Vagina (tissue), 2 donors: ENCODE results near the gene ZNF783. TPM values are rescaled to one million over a fixed set of nuclear protein-coding genes. Genes with fewer than 3 reads are reported as not detected.

Experiments used
- DNase-seq, 2 donors: peaks; one replicate each; pipeline ENCODE4 v3.0.0-alpha.2; 2017; ENCODE audit errors: extremely low spot score in 2 of 2
- H3K27ac ChIP-seq: fragments of 200-600 bp; sonication (generic); one replicate; pipeline ENCODE4 v1.5.1; 2019
- H3K27me3 ChIP-seq: fragments of 200-600 bp; sonication (generic); one replicate; pipeline ENCODE4 v1.5.1; 2019
- H3K36me3 ChIP-seq, 2 donors: fragments of 200-600 bp; sonication (generic); one replicate each; pipeline ENCODE4 v1.5.1; 2017 to 2019
- H3K4me1 ChIP-seq: fragments of 200-600 bp; sonication (generic); one replicate; pipeline ENCODE4 v1.5.1; 2019
- H3K4me3 ChIP-seq, 2 donors: fragments of 200-600 bp; sonication (generic); 1 replicate in 1 of 2; 2 replicates in 1 of 2; pipeline ENCODE4 v1.5.1; 2016 to 2019
- H3K9me3 ChIP-seq: fragments of 200-600 bp; sonication (generic); one replicate; pipeline ENCODE4 v1.5.1; 2019
- POLR2A ChIP-seq, 2 donors: fragments of 450-650 bp; IDR thresholded peaks; one replicate each; pipeline ENCODE4 v1.6.1; 2017; ENCODE audit warnings: antibody characterized with exemption in 2 of 2, mild to moderate bottlenecking in 2 of 2, moderate library complexity in 2 of 2
- POLR2AphosphoS5 ChIP-seq, 2 donors: sonication (generic); formaldehyde crosslinking; IDR thresholded peaks; one replicate each; pipeline ENCODE4 v1.9.0; 2017; ENCODE audit warnings: antibody characterized with exemption in 2 of 2, mild to moderate bottlenecking in 2 of 2, low read depth in 1 of 2; ENCODE audit not compliant: insufficient read depth in 1 of 2
- intact Hi-C: fragments of 100-400 bp; cut with DNase I; formaldehyde crosslinking; loops from one replicate; pipeline ENCODE4 v1.15.1; 2023
- total RNA-seq: library from RNA; depleted of rRNA; stranded (reverse); fragments of >200 nt; gene quantifications from one replicate; pipeline ENCODE4 v1.2.3, GENCODE V29; 2016
- TF ChIP-seq, protein P1 (sequence below), 3 experiments: fragments of 450-650 bp in 2 of 3; fragments of 200-600 bp in 1 of 3; sonication (generic) in 1 of 3; IDR thresholded peaks; one replicate each; pipeline ENCODE4 v1.5.1; 2017 to 2019; ENCODE audit warnings: antibody characterized with exemption in 3 of 3, mild to moderate bottlenecking in 2 of 3, moderate library complexity in 2 of 3

Gene ZNF783
- total RNA-seq, 1 donor from 2014 or later, result 13.8 TPM

DNA sequence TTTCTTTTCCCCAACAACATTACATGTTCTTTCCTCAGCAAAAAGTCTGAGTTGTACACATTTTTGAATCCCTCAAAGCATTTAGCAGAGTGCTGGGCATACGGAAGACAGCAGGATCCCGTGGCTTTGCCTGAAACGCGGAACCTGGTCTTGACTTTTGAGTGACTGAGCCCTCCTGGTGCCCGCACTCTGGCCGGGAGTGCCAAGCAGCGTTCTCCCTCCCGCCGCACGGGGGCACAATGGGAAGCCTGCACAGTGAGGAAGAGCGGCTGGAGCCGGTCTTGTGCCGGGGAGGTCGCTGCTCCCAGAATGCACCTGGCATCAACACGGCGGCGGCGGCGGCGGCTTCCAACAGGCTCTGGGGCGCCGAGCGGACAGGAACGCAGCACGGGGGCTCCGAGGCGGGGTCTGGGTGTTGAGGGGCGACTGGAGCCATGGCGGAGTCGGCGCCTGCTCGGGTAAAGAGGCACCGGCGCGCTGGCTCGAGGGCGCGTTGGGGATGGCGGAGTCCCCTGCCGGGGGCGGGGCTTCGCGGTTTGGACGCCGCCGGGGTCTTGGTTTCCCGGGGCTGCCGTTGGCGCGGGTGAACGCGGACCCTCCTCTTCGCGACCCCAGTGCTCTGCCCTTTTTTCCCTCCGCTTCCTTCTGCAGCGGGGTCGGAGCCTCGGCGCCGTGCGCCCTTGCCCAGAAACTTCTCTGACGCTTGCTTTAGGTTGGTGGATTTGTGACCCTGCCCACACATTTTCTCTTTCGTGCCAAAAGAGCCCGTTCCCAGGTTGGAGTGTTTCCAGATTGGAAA lies 22.5 kb upstream of the ZNF783 start, which contains the start of gene ZNF212:
Gene ZNF212 (plus strand): TSS at position 307 of the 799 bp plus-strand sequence. CDS start 128 bp downstream, at position 435.
- peak within 1 kb of the TSS; percentile 85 for H3K27ac ChIP-seq
- DNase-seq, result no peak
- no peaks in the 10 kb centered on the region for H3K9me3 ChIP-seq
- peaks cover 21% of the 10 kb centered on the region for H3K4me1 ChIP-seq
- TF ChIP-seq POLR2AphosphoS5 (IDR thresholded peaks at IDR 0.05; ENCODE audit: insufficient read depth in 1 of 2, low read depth in 1 of 2) (peak; percentile 77 to 81), POLR2A (IDR thresholded peaks at IDR 0.05) (no peak)
- TF ChIP-seq, protein P1, sequence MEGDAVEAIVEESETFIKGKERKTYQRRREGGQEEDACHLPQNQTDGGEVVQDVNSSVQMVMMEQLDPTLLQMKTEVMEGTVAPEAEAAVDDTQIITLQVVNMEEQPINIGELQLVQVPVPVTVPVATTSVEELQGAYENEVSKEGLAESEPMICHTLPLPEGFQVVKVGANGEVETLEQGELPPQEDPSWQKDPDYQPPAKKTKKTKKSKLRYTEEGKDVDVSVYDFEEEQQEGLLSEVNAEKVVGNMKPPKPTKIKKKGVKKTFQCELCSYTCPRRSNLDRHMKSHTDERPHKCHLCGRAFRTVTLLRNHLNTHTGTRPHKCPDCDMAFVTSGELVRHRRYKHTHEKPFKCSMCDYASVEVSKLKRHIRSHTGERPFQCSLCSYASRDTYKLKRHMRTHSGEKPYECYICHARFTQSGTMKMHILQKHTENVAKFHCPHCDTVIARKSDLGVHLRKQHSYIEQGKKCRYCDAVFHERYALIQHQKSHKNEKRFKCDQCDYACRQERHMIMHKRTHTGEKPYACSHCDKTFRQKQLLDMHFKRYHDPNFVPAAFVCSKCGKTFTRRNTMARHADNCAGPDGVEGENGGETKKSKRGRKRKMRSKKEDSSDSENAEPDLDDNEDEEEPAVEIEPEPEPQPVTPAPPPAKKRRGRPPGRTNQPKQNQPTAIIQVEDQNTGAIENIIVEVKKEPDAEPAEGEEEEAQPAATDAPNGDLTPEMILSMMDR (IDR thresholded peaks at IDR 0.05), result peak; percentile 78 to 88 (median 80)
- peak within 1 kb of the TSS; percentile 70 to 80 for H3K4me3 ChIP-seq
- no peaks in the 10 kb centered on the region for H3K27me3 ChIP-seq
- intact Hi-C loops, result no loop called here
- H3K36me3 ChIP-seq, result no peaks in the 10 kb centered on the region

DNA sequence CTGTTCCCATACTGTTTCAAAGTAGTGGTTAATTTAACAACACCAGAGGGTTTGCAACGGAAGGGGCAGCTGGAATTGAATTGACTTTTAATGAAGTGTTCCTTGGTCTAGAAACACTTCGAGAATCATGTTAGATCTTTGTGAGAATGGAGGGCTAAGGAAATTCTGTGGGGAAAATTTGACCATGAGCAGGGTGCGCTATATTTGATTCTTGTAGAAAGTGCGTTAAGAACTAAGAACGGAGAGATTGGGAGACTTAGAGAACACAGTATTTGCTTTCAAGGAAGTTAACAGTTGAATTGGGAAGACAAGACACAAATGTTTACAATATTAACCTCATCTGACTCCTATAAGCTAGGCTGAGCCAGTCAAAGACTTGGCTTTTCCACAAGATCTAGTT lies 21.4 kb upstream of the ZNF783 start:
- peak overlapping the region; percentile 85 for H3K27ac ChIP-seq
- H3K4me1 ChIP-seq, result peaks cover 27% of the 10 kb centered on the region
- H3K36me3 ChIP-seq, result no peaks in the 10 kb centered on the region
- TF ChIP-seq POLR2A (IDR thresholded peaks at IDR 0.05) (no peak), POLR2AphosphoS5 (IDR thresholded peaks at IDR 0.05; ENCODE audit: insufficient read depth in 1 of 2, low read depth in 1 of 2) (no peak)
- TF ChIP-seq, protein P1 (IDR thresholded peaks at IDR 0.05), result no peak
- intact Hi-C loops, result no loop called here
- peak overlapping the region; percentile 70 to 80 for H3K4me3 ChIP-seq
- no peaks in the 10 kb centered on the region for H3K27me3 ChIP-seq
- H3K9me3 ChIP-seq, result no peaks in the 10 kb centered on the region
- DNase-seq, result no peak

DNA sequence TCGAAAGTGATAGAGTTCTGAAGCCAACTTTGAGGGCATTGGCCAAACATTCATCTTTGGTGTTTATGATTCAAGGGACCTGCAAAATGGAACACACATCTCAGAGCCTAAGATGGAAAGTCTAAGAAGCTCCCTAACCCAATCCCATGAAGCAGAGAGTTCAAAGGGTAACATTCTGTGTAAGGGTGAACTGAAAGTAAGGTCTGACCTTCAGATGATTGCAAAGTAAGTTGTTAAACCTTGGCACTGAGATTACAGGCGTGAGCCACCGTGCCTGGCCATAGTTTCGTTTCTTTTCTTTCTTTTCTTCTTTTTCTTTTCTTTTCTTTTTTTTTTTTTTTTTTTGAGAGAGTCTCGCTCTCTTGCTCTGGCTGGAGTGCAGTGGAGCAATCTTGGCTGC lies 20.3 kb upstream of the ZNF783 start:
- Histone ChIP-seq H3K27ac (no peak overlapping the region), H3K9me3 (no peaks in the 10 kb centered on the region), H3K4me3 (no peak overlapping the region), H3K27me3 (no peaks in the 10 kb centered on the region), H3K4me1 (peaks cover 27% of the 10 kb centered on the region), H3K36me3 (no peaks in the 10 kb centered on the region)
- TF ChIP-seq POLR2A (IDR thresholded peaks at IDR 0.05), result no peak
- no peak for TF ChIP-seq POLR2AphosphoS5 (IDR thresholded peaks at IDR 0.05; ENCODE audit: insufficient read depth in 1 of 2, low read depth in 1 of 2)
- TF ChIP-seq, protein P1 (IDR thresholded peaks at IDR 0.05), result no peak
- intact Hi-C loops, result no loop called here
- no peak for DNase-seq

DNA sequence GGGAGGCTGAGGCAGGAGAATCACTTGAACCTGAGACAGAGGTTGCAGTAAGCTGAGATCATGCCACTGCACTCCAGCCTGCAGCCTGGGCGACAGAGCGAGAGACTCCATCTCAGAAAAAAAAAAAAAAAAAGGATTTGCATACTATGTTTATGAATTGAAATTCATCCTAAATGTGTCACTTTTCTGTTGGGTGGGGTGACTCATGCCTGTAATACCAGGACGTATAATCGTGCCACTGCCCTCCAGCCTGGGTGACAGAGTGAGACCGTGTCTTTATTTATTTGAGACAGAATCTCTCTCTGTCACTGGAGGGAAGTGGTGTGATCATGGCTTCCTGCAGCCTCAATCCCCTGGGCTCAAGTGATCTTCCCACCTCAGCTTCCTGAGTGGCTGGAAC lies 16.8 kb upstream of the ZNF783 start:
- Histone ChIP-seq H3K27ac (no peak overlapping the region), H3K27me3 (no peaks in the 10 kb centered on the region), H3K9me3 (no peaks in the 10 kb centered on the region), H3K36me3 (peaks cover 0 to 3% of the 10 kb centered on the region in 2 donors), H3K4me1 (peaks cover 24% of the 10 kb centered on the region), H3K4me3 (no peak overlapping the region)
- DNase-seq, result no peak
- TF ChIP-seq POLR2AphosphoS5 (IDR thresholded peaks at IDR 0.05; ENCODE audit: insufficient read depth in 1 of 2, low read depth in 1 of 2) (no peak), POLR2A (IDR thresholded peaks at IDR 0.05) (no peak)
- TF ChIP-seq, protein P1 (IDR thresholded peaks at IDR 0.05), result no peak
- intact Hi-C loops, result no loop called here

DNA sequence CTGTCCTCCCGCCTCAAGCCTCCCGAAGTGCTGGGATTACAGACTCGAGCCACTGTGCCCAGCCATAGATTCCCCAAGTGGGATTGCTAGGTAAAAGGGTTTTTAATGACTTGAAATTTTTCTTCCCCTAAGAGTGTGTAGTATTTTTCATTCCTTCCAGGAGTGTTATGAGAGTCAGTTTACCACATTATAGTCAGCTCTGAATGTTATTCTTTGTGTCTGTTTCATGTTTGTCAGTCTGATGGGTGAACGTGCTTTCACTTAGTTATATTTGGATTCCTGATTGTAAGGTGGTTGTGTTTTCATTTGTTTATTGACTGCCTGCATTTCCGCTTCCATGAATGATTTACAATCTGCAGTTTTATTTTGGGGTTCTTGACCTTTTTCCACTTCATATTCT lies 16.3 kb upstream of the ZNF783 start:
- H3K36me3 ChIP-seq, result peaks cover 0 to 8% of the 10 kb centered on the region in 2 donors
- intact Hi-C loops, result no loop called here
- H3K27me3 ChIP-seq, result no peaks in the 10 kb centered on the region
- H3K4me1 ChIP-seq, result peaks cover 19% of the 10 kb centered on the region
- no peak overlapping the region for H3K27ac ChIP-seq
- no peaks in the 10 kb centered on the region for H3K9me3 ChIP-seq
- no peak for DNase-seq
- H3K4me3 ChIP-seq, result no peak overlapping the region
- no peak for TF ChIP-seq POLR2AphosphoS5 (IDR thresholded peaks at IDR 0.05; ENCODE audit: insufficient read depth in 1 of 2, low read depth in 1 of 2)
- TF ChIP-seq POLR2A (IDR thresholded peaks at IDR 0.05), result no peak
- TF ChIP-seq, protein P1 (IDR thresholded peaks at IDR 0.05), result no peak
